Sigmoid colon (tissue), 4 donors: ENCODE data around the gene PRAMEF11.
"Not testable (repeated sequence)": the region's sequence is repeated elsewhere in the genome, so short reads cannot be mapped to it uniquely, and the experiment has no call there.

Source experiments
- CTCF ChIP-seq, 4 experiments: fragments of 450-650 bp in 3 of 4; fragments of 200-600 bp in 1 of 4; IDR thresholded peaks; one replicate each; pipeline ENCODE4 v1.5.1; 2016 to 2019; ENCODE audit warnings: antibody characterized with exemption in 4 of 4, mild to moderate bottlenecking in 3 of 4, moderate library complexity in 2 of 4
- EP300 ChIP-seq, 4 donors: sonication (generic); formaldehyde crosslinking; IDR thresholded peaks; one replicate each; pipeline ENCODE4 v1.6.1; 2017; ENCODE audit warnings: antibody characterized with exemption in 4 of 4
- POLR2A ChIP-seq, 2 donors: fragments of 450-650 bp; IDR thresholded peaks; one replicate each; pipeline ENCODE4 v1.6.1; 2016; ENCODE audit warnings: antibody characterized with exemption in 2 of 2, mild to moderate bottlenecking in 2 of 2, moderate library complexity in 2 of 2

GRCh38 chr1:12781488-12781887, 49.7 kb downstream of the PRAMEF11 start:
- not testable (repeated sequence) for TF ChIP-seq EP300, CTCF, POLR2A (IDR thresholded peaks at IDR 0.05)
